T-helper 1 cell treated with Interleukin-12 subunit alpha and Interleukin-12 subunit beta and Interleukin-4 antibody, amounts not matched to agents 30 μg/mL and 1 μg/mL, for 36 hours (primary cell): ENCODE measurements around the gene SLC22A4.

Experiments used
- H3K27ac Mint-ChIP-seq: one replicate; pipeline ENCODE4 v1.8.0; 2021; ENCODE audit warnings: mild to moderate bottlenecking, mixed read lengths
- H3K27me3 Mint-ChIP-seq: one replicate; pipeline ENCODE4 v1.8.0; 2021; ENCODE audit warnings: low read depth, mixed read lengths
- H3K36me3 Mint-ChIP-seq: one replicate; pipeline ENCODE4 v1.8.0; 2021; ENCODE audit warnings: low read depth, mixed read lengths
- H3K4me1 Mint-ChIP-seq: one replicate; pipeline ENCODE4 v1.8.0; 2021; ENCODE audit warnings: low read depth, mixed read lengths
- H3K4me3 Mint-ChIP-seq: one replicate; pipeline ENCODE4 v1.8.0; 2021; ENCODE audit warnings: mild to moderate bottlenecking, moderate library complexity, mixed read lengths
- H3K9me3 Mint-ChIP-seq: one replicate; pipeline ENCODE4 v1.8.0; 2021; ENCODE audit warnings: mixed read lengths

SLC22A4 gene

DNA sequence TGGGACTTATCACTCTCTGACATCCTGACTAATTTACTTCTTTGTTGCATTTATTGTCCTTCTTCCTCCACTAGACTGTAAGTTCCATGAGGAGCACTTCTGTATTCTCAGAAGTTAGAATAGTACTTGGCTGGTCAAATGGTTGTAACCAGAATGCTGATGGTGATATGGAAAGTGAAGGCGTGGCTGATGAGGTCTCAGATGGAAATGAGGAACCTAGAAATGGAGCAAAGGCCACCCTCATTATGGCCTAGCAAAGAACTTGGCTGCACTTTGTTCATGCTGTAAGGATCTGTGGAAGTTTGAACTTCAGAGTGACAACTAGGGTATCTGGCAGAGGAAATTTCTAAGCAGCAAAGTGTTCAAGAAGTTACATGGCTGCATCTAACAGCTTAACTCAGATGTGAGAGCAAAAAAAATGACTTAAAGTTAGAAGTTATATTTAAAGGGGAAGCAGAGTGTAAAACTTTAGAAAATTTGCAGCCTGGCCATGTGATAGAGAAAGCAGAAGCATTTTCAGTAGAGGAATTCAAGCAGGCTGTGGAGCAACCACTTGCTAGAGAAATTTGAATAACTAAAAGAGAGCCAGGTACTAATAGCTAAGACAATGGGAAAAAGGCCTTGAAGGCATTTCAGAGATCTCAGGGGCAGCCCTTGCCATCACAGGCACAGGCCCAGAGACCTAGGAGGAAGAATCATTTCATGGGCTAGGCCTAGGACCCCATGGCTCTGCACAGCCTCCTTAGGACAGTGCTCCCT is 60.4 kb downstream of the SLC22A4 start:
- H3K27me3 Mint-ChIP-seq = peaks cover 10% of the 10 kb centered on the region
- H3K36me3 Mint-ChIP-seq = no peaks in the 10 kb centered on the region
- H3K27ac Mint-ChIP-seq = no peak overlapping the region
- H3K4me3 Mint-ChIP-seq = no peak overlapping the region
- no peaks in the 10 kb centered on the region for H3K9me3 Mint-ChIP-seq
- H3K4me1 Mint-ChIP-seq = no peaks in the 10 kb centered on the region

DNA sequence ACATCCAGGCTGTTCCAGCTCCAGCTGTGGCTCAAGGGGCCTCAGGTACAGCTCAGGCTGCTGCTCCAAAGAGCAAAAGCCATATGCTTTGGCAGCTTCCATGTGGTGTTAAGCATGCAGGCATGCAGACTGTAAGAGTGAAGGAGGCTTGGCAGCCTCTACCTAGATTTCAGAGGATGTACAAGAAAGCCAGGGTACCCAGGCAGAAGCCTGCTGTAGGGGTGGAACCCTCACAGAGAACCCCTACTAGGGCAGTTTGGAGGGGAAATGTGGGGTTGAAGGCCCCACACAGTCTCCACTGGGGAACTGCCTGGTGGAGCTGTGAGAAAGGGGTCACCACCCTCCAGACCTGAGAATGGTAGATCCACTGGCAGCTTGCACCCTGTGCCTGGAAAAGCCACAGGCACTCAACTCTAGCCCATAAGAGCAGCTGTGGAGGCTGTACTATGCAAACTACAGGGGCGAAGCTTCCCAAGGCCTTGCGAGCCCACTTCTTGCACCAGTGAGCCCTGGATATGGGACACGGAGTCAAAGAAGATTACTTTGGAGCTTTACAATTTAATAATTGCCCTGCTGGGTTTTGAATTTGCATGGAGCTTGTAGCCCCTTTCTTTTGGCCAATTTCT is 61.1 kb downstream of the SLC22A4 start:
- Mint-ChIP-seq H3K9me3 (no peaks in the 10 kb centered on the region), H3K4me1 (no peaks in the 10 kb centered on the region), H3K36me3 (no peaks in the 10 kb centered on the region), H3K4me3 (no peak overlapping the region), H3K27me3 (peaks cover 10% of the 10 kb centered on the region), H3K27ac (no peak overlapping the region)

DNA sequence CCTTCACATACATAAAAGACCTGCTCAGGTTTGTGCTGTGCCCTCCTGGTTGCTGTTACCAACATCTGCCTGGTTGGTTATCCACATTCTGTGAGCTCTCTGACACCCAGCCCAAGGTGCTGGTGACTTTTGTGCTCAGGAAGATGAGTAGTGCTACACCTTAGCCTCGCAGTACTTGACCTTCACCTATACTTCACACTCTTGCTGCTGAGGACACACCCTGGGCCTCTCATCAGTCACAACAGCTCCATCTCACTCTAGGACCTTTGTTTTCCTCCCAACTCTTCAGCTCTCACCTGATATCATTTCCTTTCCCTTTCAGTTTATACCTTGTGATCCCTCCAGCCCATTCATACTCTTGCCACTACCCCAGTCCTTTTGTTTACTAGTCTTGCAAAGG is 64.6 kb downstream of the SLC22A4 start:
- H3K27me3 Mint-ChIP-seq = no peaks in the 10 kb centered on the region
- no peaks in the 10 kb centered on the region for H3K36me3 Mint-ChIP-seq
- no peaks in the 10 kb centered on the region for H3K4me1 Mint-ChIP-seq

DNA sequence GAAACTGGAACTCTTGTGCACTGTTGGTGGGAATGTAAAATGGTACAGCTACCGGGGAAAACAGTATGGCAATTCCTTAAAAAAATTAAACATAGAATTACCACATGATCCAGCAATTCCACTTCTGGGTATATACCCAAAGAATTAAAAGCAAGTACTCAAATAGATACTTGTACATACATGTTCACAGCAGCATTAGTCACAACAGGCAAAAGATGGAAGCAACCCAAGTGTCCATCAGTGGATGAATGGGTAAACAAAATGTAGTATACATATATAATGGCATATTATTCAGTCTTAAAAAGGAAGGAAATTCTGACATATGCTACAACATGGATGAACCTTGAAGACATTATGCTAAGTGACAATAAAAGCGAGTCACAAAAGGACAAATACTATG is 67.9 kb downstream of the SLC22A4 start:
- Mint-ChIP-seq H3K27me3 (no peaks in the 10 kb centered on the region), H3K4me3 (no peak overlapping the region), H3K27ac (no peak overlapping the region), H3K36me3 (no peaks in the 10 kb centered on the region), H3K4me1 (no peaks in the 10 kb centered on the region), H3K9me3 (no peaks in the 10 kb centered on the region)

More for the DNA sequence above, 64.6 kb downstream of the SLC22A4 start:
- no peaks in the 10 kb centered on the region for H3K9me3 Mint-ChIP-seq
- no peak overlapping the region for H3K27ac Mint-ChIP-seq
- no peak overlapping the region for H3K4me3 Mint-ChIP-seq

DNA sequence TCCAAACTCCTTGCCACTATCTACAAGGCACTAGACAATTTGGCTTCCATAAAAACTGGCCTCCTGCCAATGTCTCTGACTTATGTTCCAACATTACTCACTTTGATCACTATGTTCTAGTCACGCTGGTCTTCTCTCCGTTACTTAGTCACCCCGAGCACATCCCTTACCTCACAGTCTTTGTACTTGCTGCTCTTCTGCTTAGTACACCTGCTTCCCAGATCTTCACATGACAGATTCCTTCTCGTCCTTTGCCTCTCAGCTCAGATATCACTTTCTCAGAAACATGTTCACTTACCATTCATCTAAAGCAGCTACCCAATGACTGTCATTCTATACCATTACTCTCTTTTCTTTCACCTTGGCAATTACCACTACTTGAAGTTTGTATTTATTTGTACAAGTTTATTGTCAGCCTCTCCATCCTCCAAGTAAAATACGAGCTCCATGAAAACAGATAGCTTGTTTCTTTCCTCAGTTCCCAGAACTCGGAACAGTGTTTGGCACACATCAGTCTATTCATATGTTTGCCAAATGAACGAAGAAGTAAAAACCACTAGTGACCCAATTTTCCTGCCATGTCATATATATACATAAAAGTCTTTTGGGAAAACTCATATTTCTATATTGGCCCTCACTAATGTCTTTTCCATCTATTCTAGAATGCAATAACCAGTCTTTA is 69.4 kb downstream of the SLC22A4 start:
- Mint-ChIP-seq H3K27me3 (no peaks in the 10 kb centered on the region), H3K4me1 (peaks cover 3% of the 10 kb centered on the region), H3K9me3 (no peaks in the 10 kb centered on the region), H3K36me3 (no peaks in the 10 kb centered on the region), H3K27ac (no peak overlapping the region), H3K4me3 (no peak overlapping the region)

DNA sequence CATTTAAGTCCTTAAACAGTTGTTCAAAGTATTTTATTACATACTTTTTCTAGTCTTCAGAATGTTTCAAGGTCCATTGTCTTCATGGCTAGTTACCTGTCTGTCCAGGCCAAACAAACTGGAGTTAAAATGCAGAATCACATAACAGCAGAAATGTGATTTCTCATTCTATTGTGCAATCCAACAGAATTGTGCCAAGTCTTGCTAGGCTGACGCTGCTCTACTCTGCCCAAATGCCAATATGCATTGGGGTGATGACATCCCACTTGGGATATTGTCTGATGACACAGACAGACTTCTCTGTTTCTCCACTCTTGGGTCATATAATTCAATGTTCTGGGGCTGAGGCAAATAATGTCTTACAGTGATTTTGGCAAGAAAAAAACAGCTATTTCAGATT is 70.1 kb downstream of the SLC22A4 start:
- Mint-ChIP-seq H3K36me3 (no peaks in the 10 kb centered on the region), H3K4me1 (peaks cover 5% of the 10 kb centered on the region), H3K9me3 (no peaks in the 10 kb centered on the region), H3K27ac (no peak overlapping the region), H3K4me3 (no peak overlapping the region), H3K27me3 (no peaks in the 10 kb centered on the region)

DNA sequence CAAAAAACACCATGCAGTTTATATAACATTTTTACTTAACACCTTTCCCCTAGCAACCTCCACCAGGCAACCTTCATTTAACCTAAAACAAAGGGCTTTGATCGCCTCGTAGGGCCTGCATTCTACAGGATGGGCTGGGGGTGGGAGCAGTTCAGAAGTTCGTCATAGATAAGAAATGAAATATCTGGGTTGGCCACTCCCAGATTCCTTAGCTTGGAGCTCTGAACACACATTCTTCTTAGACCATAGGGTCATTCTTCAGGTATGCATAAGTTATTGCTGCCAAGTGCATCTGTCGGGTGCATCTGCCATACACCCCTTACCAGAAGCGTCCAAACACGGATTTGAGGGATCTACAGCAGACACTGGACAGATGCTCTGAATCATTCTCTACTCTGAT is 71.0 kb downstream of the SLC22A4 start:
- Mint-ChIP-seq H3K27me3 (no peaks in the 10 kb centered on the region), H3K4me1 (peaks cover 5% of the 10 kb centered on the region), H3K4me3 (no peak overlapping the region), H3K9me3 (no peaks in the 10 kb centered on the region), H3K36me3 (no peaks in the 10 kb centered on the region), H3K27ac (no peak overlapping the region)

DNA sequence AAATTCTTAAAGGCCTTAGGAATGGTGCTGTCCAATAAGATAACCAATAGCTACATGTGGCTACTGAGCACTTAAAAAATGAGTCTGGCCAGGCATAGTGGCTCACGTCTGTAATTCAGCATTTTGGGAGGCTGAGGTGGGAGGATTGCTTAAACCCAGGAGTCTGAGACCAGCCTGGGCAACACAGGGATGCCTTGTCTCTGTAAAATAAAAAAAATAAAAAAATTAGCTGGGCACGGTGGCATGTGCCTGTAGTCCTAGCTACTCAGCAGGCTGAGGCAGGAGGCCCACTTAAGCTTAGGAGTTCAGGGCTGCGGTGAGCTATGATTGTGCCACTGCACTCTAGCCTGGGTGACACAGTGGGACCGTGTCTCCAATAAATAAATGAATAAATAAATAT is 74.0 kb downstream of the SLC22A4 start:
- Mint-ChIP-seq H3K36me3 (no peaks in the 10 kb centered on the region), H3K4me1 (peaks cover 18% of the 10 kb centered on the region), H3K4me3 (no peak overlapping the region), H3K27ac (no peak overlapping the region), H3K27me3 (no peaks in the 10 kb centered on the region), H3K9me3 (no peaks in the 10 kb centered on the region)

DNA sequence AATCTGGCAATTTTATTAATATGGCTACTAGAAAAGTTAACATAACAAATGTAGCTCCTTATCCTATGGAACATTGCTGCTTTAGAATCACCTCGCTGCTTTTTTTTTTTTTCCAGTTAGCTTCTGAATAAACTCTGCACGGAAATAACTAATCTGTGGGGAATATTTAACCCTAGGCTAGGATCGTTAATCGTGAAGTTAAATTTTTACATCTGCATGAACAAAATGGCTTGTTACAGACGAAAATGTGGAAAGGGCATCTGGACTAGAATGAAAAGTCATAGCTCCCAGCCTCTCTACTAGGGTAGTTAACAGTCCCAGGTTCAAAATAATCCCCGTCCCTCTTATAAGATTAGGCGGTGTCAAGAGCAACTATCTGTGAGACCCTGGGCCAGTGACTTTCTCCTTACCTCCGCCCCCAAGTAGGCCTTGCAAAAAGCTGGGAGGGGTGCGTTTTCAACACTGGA is 74.8 kb downstream of the SLC22A4 start:
- Mint-ChIP-seq H3K36me3 (no peaks in the 10 kb centered on the region), H3K27ac (peak overlapping the region; percentile 34), H3K4me1 (peaks cover 18% of the 10 kb centered on the region), H3K27me3 (no peaks in the 10 kb centered on the region), H3K9me3 (no peaks in the 10 kb centered on the region), H3K4me3 (peak overlapping the region; percentile 41)

DNA sequence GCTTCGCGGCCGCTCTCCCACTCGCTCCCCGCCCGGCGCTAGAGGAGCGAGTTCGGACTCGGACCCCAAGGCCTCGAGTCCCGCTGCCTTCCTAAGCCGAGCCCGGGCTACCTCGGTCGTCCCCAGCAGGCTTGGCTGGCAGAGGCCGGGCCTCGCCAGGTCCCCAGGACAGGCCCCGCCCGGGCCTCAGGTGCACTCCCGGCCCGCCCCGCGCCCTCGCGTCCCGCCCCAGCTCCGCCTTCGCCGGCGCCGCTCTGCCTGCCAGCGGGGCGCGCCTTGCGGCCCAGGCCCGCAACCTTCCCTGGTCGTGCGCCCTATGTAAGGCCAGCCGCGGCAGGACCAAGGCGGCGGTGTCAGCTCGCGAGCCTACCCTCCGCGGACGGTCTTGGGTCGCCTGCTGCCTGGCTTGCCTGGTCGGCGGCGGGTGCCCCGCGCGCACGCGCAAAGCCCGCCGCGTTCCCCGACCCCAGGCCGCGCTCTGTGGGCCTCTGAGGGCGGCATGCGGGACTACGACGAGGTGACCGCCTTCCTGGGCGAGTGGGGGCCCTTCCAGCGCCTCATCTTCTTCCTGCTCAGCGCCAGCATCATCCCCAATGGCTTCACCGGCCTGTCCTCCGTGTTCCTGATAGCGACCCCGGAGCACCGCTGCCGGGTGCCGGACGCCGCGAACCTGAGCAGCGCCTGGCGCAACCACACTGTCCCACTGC is 75.4 kb downstream of the SLC22A4 start, which contains the start of gene SLC22A5:
Gene SLC22A5 (plus strand): TSS at position 237 of the 707 bp plus-strand sequence. CDS start 263 bp downstream, at position 500.
- Mint-ChIP-seq H3K4me3 (peak within 1 kb of the TSS; percentile 76), H3K4me1 (peaks cover 18% of the 10 kb centered on the region), H3K9me3 (no peaks in the 10 kb centered on the region), H3K36me3 (no peaks in the 10 kb centered on the region), H3K27me3 (no peaks in the 10 kb centered on the region), H3K27ac (peak within 1 kb of the TSS; percentile 53)

DNA sequence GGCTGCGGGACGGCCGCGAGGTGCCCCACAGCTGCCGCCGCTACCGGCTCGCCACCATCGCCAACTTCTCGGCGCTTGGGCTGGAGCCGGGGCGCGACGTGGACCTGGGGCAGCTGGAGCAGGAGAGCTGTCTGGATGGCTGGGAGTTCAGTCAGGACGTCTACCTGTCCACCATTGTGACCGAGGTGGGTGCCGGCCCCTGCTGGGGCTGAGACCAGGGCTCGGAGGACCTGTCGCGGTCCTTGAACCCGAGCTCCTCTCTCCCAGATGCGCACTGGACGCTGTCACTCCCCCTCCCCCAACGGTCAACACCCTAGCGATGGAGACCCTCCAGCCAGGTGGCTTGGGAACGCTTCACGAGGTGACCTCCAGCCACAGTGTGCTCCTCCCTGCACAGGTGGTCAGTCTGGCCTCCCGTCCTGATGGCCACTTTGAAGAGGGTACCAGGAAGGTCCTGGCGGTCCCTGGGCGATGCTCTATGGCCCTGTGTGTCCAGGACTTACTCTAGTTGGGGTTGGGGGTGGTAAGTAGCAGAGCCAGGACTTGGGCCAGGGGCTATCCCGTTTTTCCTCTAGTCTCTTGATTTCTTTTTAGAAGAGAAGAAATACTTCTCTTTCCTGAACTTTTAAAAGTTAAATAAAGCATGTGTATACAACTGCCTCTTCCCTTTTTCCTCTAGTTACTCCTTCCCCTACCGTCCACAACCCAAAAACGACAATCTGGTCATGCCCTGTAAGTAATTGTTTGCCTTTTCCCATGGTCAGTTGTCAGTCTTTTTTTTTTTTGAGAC is 76.2 kb downstream of the SLC22A4 start:
- Mint-ChIP-seq H3K36me3 (no peaks in the 10 kb centered on the region), H3K9me3 (no peaks in the 10 kb centered on the region), H3K4me1 (peaks cover 18% of the 10 kb centered on the region), H3K4me3 (peak overlapping the region; percentile 76), H3K27me3 (no peaks in the 10 kb centered on the region), H3K27ac (peak overlapping the region; percentile 53)

DNA sequence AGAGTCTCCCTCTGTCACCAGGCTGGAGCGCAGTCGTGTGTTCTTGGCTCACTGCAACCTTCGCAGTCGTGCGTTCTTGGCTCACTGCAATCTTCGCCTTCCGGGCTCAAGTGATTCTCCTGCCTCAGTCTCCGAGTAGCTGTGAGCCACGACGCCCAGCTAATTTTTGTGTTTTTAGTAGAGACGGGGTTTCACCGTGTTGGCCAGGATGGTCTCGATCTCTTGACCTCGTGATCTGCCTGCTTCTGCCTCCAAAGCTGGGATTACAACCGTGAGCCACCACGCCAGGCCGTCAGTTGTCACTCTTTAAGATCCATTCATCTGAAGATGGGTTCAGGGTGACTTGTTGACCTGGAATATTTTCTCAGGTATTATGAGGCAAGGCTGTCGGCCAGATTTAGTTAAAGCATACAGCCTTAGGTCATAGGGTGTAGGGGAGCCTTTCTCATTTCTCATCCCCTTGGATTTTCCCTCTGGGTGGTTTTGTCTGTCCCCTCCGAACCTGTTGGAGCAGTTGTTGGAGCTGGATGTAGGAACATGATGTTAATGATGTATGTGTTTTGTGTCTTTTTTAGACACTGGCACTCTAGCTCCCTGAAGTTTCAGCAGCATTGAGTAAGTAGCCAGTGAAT is 76.9 kb downstream of the SLC22A4 start:
- Mint-ChIP-seq H3K36me3 (no peaks in the 10 kb centered on the region), H3K27ac (peak overlapping the region; percentile 53), H3K9me3 (no peaks in the 10 kb centered on the region), H3K4me1 (peaks cover 18% of the 10 kb centered on the region), H3K4me3 (peak overlapping the region; percentile 76), H3K27me3 (no peaks in the 10 kb centered on the region)

DNA sequence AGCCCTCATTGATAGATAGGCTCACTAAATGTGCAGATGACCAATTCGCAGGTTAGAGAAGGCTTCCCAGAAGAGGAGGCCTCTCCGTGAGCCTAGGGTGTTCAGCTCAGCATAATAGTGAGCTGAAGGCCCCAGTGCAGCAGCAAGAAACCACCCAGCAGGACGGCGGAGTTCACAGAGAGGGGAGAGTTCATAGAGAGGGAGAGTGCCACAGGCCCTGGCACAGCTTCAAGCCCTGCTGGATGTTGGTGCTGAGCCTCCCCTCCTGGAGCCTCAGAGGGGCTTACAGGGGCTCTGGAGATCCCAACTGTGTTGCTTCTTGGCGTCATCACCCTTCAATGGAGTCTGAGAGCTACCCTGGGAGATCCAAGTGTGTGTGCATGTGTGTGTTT is 77.4 kb downstream of the SLC22A4 start:
- Mint-ChIP-seq H3K4me3 (peak overlapping the region; percentile 76), H3K9me3 (no peaks in the 10 kb centered on the region), H3K4me1 (peaks cover 18% of the 10 kb centered on the region), H3K27ac (no peak overlapping the region), H3K36me3 (no peaks in the 10 kb centered on the region), H3K27me3 (no peaks in the 10 kb centered on the region)
